Activated CD8-positive, alpha-beta T cell treated with anti-CD3 and anti-CD28 coated beads, Interleukin-2, amount 10 ng/mL, durations not matched to agents 7 days and 5 days (primary cell): ENCODE measurements around the gene RASGRF1. TPM values are rescaled to one million over a fixed set of nuclear protein-coding genes. Genes with fewer than 3 reads are reported as not detected.

Experiments used
- ATAC-seq: fragments of 150-1000 bp; cut with Tn5 transposase; one replicate; pipeline ENCODE4 v1.10.0; 2021; ENCODE audit warnings: moderate library complexity
- CTCF ChIA-PET: fragments of 350-600 bp; sonication (Branson Sonifier 250); formaldehyde crosslinking; loops from one replicate; lab custom pipeline; 2021; ENCODE audit warnings: antibody characterized with exemption; lab: Charles Lee
- POLR2A ChIA-PET: fragments of 350-600 bp; sonication (Branson Sonifier 250); formaldehyde crosslinking; loops from one replicate; lab custom pipeline; 2021; ENCODE audit warnings: antibody characterized with exemption; lab: Charles Lee
- DNase-seq: peaks from one replicate; pipeline ENCODE4 v3.0.0-alpha.2; 2020
- H3K27ac Mint-ChIP-seq: one replicate; pipeline ENCODE4 v1.8.0; 2021; ENCODE audit warnings: mild to moderate bottlenecking, mixed read lengths
- H3K27me3 Mint-ChIP-seq: one replicate; pipeline ENCODE4 v1.8.0; 2021; ENCODE audit warnings: low read depth, mixed read lengths
- H3K36me3 Mint-ChIP-seq: one replicate; pipeline ENCODE4 v1.8.0; 2021; ENCODE audit warnings: low read depth, mixed read lengths
- H3K4me1 Mint-ChIP-seq: one replicate; pipeline ENCODE4 v1.8.0; 2021; ENCODE audit warnings: low read depth, mixed read lengths
- H3K4me3 Mint-ChIP-seq: one replicate; pipeline ENCODE4 v1.8.0; 2021; ENCODE audit warnings: mild to moderate bottlenecking, mixed read lengths
- H3K9me3 Mint-ChIP-seq: one replicate; pipeline ENCODE4 v1.8.0; 2022; ENCODE audit warnings: mixed read lengths; ENCODE audit not compliant: insufficient read depth
- total RNA-seq, 2 experiments: library from RNA; stranded (reverse); gene quantifications; one replicate each; pipeline ENCODE4 v1.2.3, GENCODE V29; 2021

RASGRF1 gene, protein sequence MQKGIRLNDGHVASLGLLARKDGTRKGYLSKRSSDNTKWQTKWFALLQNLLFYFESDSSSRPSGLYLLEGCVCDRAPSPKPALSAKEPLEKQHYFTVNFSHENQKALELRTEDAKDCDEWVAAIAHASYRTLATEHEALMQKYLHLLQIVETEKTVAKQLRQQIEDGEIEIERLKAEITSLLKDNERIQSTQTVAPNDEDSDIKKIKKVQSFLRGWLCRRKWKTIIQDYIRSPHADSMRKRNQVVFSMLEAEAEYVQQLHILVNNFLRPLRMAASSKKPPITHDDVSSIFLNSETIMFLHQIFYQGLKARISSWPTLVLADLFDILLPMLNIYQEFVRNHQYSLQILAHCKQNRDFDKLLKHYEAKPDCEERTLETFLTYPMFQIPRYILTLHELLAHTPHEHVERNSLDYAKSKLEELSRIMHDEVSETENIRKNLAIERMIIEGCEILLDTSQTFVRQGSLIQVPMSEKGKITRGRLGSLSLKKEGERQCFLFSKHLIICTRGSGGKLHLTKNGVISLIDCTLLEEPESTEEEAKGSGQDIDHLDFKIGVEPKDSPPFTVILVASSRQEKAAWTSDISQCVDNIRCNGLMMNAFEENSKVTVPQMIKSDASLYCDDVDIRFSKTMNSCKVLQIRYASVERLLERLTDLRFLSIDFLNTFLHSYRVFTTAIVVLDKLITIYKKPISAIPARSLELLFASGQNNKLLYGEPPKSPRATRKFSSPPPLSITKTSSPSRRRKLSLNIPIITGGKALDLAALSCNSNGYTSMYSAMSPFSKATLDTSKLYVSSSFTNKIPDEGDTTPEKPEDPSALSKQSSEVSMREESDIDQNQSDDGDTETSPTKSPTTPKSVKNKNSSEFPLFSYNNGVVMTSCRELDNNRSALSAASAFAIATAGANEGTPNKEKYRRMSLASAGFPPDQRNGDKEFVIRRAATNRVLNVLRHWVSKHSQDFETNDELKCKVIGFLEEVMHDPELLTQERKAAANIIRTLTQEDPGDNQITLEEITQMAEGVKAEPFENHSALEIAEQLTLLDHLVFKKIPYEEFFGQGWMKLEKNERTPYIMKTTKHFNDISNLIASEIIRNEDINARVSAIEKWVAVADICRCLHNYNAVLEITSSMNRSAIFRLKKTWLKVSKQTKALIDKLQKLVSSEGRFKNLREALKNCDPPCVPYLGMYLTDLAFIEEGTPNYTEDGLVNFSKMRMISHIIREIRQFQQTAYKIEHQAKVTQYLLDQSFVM (N-terminal part only)
- not detected for total RNA-seq

DNA sequence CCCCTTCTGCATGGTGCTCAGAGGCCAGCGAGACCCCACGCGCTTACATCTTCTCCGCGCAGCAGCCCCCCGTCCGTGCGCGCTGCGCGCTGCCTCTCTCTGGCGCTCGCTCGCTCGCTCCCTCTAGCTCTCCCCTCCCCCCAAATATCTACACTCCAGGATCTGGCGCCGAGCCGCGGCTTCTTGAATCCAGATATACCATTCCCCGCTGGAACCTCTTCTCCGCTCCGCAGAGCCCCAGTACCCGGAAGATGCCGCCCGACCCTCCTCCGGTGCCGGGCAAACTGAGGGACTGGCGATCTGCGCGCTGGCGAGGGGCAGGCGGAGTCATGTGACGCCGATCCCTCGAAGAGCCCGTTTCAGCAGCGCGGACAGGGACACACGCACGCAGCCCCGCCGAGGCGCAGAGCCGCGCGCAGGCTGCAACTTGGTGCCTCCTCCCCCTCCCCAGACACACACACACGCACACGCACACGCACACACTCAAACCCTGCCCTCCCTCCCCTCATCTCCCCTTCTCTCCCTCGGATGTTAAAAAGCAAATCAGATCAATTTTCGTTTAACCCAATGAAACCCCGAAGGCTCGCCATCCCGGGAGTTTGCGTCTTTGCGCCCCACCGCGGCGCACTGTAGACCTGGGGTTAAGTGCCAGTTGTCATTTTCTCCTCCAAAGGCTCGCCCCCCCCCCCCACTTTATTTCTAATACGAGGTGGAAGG, at the start of gene RASGRF1:
RASGRF1 (minus strand) TSS at position 294 of the 717 bp plus-strand sequence; CDS start at position 12, 282 bp downstream.
- POLR2A ChIA-PET: interaction anchor here (1.1 kb wide), 1 partner anchor 11 kb away, joined by 5 read pairs; no protein-coding TSS in a partner anchor
- peaks cover 2% of the 10 kb centered on the region for H3K4me1 Mint-ChIP-seq
- peak within 1 kb of the TSS; percentile 25 for H3K27ac Mint-ChIP-seq
- DNase-seq (no peak), ATAC-seq (no peak)
- peaks cover 62% of the 10 kb centered on the region for H3K27me3 Mint-ChIP-seq
- H3K9me3 Mint-ChIP-seq: no peaks in the 10 kb centered on the region
- no peaks in the 10 kb centered on the region for H3K36me3 Mint-ChIP-seq
- CTCF ChIA-PET: no interaction called here
- H3K4me3 Mint-ChIP-seq: no peak within 1 kb of the TSS

DNA sequence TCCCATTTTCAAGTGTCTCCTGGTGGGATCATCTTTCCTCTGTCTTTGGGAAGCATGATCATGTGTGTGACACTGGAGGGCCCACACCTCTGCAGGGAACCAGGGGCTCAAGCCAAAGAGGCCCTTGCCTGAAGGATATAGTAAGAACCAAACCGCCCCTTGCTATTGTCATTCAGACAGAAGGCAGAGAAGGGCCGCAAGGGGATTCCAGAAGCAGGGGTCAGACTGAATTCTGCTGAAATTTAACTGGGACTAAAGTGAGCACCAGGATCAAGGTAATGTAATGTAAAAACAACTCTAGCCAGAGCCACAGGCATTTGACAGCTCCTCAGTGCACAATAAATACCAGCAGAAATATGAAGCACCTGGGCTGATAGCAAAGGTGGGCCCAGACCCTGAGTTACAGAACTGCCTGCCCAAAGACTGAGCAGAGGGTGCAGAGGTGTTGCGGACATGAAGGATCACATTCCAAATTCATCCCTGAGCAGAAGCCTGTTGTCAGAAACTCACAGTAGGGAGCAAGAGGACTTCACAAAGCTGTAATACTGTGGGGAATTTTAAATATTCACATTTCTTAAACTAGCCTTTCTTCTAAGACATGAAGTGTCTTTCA, 46.0 kb upstream of the RASGRF1 start:
- ChIA-PET CTCF (no interaction called here), POLR2A (no interaction called here)
- Mint-ChIP-seq H3K9me3 (no peaks in the 10 kb centered on the region), H3K27me3 (peaks cover 33% of the 10 kb centered on the region), H3K27ac (no peak overlapping the region), H3K4me3 (no peak overlapping the region), H3K36me3 (no peaks in the 10 kb centered on the region), H3K4me1 (no peaks in the 10 kb centered on the region)
- ATAC-seq (no peak), DNase-seq (no peak)

DNA sequence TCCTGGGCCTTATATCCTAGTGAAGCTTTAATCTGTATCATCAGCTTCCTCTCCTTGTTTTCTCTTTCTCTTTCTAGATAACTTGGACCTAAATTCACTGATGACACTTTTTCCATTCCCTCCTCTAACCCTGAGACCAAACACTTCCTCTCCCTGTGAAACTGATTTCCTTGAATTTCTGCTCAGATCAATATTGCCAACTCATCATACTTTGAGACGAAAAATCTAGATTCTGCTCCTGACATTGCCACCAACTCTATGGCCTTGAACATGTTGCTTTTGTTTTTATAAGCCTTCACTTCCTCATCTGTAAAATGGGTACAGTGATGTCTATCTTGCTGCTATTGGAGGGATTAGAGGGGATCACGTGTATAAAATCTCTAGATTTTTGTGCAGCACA, 42.7 kb upstream of the RASGRF1 start:
- H3K4me3 Mint-ChIP-seq: no peak overlapping the region
- no peaks in the 10 kb centered on the region for H3K4me1 Mint-ChIP-seq
- ChIA-PET CTCF (no interaction called here), POLR2A (no interaction called here)
- no peak overlapping the region for H3K27ac Mint-ChIP-seq
- DNase-seq: no peak
- ATAC-seq: no peak
- H3K9me3 Mint-ChIP-seq: no peaks in the 10 kb centered on the region
- H3K36me3 Mint-ChIP-seq: no peaks in the 10 kb centered on the region
- H3K27me3 Mint-ChIP-seq: peaks cover 15% of the 10 kb centered on the region

DNA sequence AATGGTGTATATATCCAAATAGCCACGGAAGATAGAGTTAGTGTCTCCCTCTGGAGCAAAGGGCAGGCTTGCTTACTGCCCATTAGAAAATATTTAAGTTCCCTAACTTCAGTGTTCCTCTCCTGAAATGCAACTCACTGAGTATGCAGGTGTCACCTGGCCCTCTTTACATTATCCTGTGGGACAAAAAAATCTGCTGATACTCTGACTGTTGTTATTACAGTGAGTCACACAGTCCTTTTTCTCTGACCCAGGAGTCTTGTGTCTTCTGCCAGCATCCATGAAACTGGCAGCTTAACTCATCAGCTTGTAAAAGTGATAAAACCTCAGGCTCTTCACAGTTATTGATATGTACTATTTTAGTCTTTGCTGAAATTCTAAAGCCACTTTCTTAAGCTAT, 42.2 kb upstream of the RASGRF1 start:
- ChIA-PET POLR2A (no interaction called here), CTCF (no interaction called here)
- Mint-ChIP-seq H3K9me3 (no peaks in the 10 kb centered on the region), H3K27me3 (peaks cover 15% of the 10 kb centered on the region), H3K36me3 (no peaks in the 10 kb centered on the region), H3K4me1 (no peaks in the 10 kb centered on the region), H3K4me3 (no peak overlapping the region), H3K27ac (no peak overlapping the region)
- ATAC-seq (no peak), DNase-seq (no peak)

DNA sequence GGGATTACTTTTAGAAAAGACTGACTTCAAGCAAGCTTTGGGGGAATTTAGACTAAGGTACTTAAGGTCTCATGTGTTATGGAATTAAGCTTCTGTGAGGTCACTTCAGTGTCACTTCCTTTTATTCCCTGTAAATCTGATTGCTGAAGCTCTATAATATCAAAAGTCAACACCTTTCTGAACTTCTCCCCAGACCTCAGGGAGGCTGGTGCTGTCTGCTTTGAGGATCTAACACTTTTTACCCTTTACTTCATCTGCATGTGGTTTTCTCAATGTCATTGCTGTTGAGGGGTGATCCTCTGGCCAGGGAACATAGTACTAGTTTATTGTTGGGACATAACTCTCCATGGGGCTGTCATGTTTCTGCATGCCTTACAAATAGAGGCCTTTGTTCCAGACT, 41.8 kb upstream of the RASGRF1 start:
- ATAC-seq (no peak), DNase-seq (no peak)
- Mint-ChIP-seq H3K4me3 (no peak overlapping the region), H3K4me1 (no peaks in the 10 kb centered on the region), H3K27me3 (peaks cover 18% of the 10 kb centered on the region), H3K27ac (no peak overlapping the region), H3K9me3 (no peaks in the 10 kb centered on the region), H3K36me3 (no peaks in the 10 kb centered on the region)
- ChIA-PET CTCF (interaction anchor here (1.0 kb wide), 1 partner anchor 14 kb away, joined by 3 read pairs; no protein-coding TSS in a partner anchor), POLR2A (no interaction called here)

DNA sequence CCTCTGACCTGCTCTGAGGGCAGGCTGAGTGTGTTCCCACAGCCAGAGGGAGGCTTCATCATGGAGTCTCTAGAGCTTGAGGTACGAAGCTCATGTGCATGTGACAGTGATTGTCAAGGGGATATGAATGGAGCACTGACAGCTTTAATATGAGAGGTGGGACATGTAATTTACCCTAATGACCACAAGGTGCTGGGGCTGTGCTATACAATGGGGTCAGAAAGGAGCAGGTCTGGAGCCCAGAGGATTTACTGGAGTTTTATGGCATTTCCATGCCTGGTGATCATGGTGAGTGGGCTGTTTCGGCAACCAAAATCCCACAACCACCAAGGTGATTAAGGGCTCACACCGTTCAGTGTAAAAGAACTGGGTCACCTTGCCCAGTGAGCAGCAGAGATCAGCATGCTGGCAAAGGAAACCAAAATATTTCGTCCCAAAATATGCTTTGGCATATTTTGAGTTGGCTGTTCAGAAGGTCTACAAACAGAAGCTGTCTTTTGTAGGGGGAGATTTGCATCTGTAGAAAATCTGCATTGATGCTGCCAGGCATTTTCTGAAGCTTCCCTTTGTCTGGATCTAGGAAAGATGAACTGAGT, 40.1 kb upstream of the RASGRF1 start:
- no peak for ATAC-seq
- Mint-ChIP-seq H3K4me3 (no peak overlapping the region), H3K27me3 (peaks cover 16% of the 10 kb centered on the region), H3K27ac (no peak overlapping the region), H3K36me3 (no peaks in the 10 kb centered on the region), H3K9me3 (no peaks in the 10 kb centered on the region), H3K4me1 (no peaks in the 10 kb centered on the region)
- ChIA-PET CTCF (interaction anchor here (0.9 kb wide), 1 partner anchor 54 kb away, joined by 3 read pairs; no protein-coding TSS in a partner anchor), POLR2A (no interaction called here)
- no peak for DNase-seq

DNA sequence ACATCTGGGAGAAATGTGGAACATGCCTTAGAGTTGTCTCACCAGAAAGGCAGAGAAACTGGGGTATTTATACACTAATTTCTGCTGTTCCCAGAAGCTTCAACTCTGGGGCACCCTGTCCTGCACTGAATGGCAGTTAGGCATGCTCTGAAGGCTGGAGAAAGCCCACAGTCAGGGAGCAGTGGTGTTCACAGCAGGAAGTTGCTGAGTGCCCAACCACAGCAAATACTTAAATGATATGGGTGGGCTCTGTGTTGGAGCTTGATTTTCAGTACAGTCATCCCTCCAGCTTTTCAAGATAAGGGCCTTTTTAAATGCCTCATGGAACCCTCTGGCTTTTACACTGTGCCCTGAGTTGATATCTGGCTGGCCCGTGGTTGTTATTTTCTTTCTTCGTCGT, 38.7 kb upstream of the RASGRF1 start:
- no peak overlapping the region for H3K4me3 Mint-ChIP-seq
- H3K9me3 Mint-ChIP-seq: no peaks in the 10 kb centered on the region
- POLR2A ChIA-PET: no interaction called here
- ATAC-seq: no peak
- H3K27ac Mint-ChIP-seq: no peak overlapping the region
- CTCF ChIA-PET: interaction anchor here (0.8 to 1.4 kb wide), 2 partner anchors 55 to 100 kb away, joined by 3 read pairs; no protein-coding TSS in a partner anchor
- H3K36me3 Mint-ChIP-seq: no peaks in the 10 kb centered on the region
- DNase-seq: no peak
- no peaks in the 10 kb centered on the region for H3K4me1 Mint-ChIP-seq
- H3K27me3 Mint-ChIP-seq: peaks cover 18% of the 10 kb centered on the region

DNA sequence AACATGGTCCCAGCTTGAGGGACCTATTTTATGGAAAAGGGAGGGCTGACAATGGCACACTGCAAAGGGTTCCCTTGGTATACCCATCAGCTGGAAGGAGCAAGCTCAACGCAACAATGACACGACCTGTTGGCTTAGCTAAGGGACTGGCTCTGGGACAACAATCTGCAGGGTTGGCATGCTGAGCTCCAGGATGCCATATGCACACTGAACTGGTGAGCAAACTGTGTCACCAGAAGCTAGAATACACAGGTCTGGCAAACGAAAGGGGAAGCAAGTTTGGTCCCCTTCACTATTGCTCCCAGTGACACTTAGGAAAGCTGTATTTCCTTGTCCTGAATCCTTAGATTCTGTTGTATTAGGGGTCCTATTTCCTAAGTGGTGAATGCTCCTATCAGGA, 38.0 kb upstream of the RASGRF1 start:
- CTCF ChIA-PET: interaction anchor here (0.8 to 1.4 kb wide), 3 partner anchors 11 to 100 kb away, joined by 3 read pairs; no protein-coding TSS in a partner anchor
- no peak for DNase-seq
- POLR2A ChIA-PET: no interaction called here
- Mint-ChIP-seq H3K27ac (no peak overlapping the region), H3K4me1 (no peaks in the 10 kb centered on the region), H3K9me3 (no peaks in the 10 kb centered on the region), H3K36me3 (no peaks in the 10 kb centered on the region), H3K4me3 (no peak overlapping the region), H3K27me3 (peaks cover 16% of the 10 kb centered on the region)
- no peak for ATAC-seq

DNA sequence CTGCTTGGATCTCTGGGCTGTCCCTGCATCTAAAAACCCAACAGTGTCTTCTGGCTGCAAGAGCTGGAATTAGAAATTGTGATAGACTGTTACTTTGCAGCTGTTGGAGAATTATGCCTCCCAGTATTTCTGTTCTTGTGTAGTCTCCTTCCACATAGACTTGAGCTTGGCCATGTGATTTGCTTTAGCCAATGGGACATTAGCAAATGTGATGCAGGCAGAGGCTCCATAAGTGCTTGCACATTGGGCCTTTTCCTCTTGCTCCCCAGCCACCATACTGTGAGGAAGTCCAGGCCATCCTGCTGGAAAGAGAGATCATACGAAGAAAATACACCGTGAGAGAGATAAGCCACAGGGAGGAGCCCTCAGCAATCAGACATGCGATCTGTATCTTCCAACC, 33.8 kb upstream of the RASGRF1 start:
- CTCF ChIA-PET: interaction anchor here (0.9 kb wide), 1 partner anchor 10 kb away, joined by 4 read pairs; no protein-coding TSS in a partner anchor
- H3K9me3 Mint-ChIP-seq: no peaks in the 10 kb centered on the region
- H3K4me1 Mint-ChIP-seq: no peaks in the 10 kb centered on the region
- no peak overlapping the region for H3K27ac Mint-ChIP-seq
- no peak overlapping the region for H3K4me3 Mint-ChIP-seq
- POLR2A ChIA-PET: no interaction called here
- H3K36me3 Mint-ChIP-seq: no peaks in the 10 kb centered on the region
- H3K27me3 Mint-ChIP-seq: peaks cover 11% of the 10 kb centered on the region
- no peak for ATAC-seq
- no peak for DNase-seq

DNA sequence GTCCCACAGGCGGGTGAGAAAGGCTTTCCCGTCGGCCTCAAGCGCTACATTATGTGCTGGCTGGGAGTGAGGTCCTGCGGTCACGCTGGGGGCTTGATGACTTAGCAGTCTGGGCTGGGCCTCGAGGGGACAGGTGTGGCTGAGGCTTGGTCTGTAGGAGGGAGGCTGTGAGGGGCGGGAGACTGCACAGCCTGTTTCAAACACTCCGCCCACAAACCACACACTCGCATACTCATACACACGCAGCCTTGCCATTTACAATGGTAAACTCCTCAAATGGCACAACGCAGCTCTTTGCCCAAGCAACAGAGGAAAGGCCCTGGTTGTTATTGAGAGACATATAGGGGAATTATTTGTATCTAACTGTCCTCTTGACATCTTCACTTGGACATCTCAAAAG, 32.4 kb upstream of the RASGRF1 start:
- H3K4me3 Mint-ChIP-seq: no peak overlapping the region
- DNase-seq (no peak), ATAC-seq (no peak)
- H3K27ac Mint-ChIP-seq: no peak overlapping the region
- no peaks in the 10 kb centered on the region for H3K9me3 Mint-ChIP-seq
- peaks cover 11% of the 10 kb centered on the region for H3K27me3 Mint-ChIP-seq
- H3K4me1 Mint-ChIP-seq: no peaks in the 10 kb centered on the region
- POLR2A ChIA-PET: no interaction called here
- CTCF ChIA-PET: no interaction called here
- H3K36me3 Mint-ChIP-seq: no peaks in the 10 kb centered on the region
